ENCODE measurements around the gene UBR4.

DNA sequence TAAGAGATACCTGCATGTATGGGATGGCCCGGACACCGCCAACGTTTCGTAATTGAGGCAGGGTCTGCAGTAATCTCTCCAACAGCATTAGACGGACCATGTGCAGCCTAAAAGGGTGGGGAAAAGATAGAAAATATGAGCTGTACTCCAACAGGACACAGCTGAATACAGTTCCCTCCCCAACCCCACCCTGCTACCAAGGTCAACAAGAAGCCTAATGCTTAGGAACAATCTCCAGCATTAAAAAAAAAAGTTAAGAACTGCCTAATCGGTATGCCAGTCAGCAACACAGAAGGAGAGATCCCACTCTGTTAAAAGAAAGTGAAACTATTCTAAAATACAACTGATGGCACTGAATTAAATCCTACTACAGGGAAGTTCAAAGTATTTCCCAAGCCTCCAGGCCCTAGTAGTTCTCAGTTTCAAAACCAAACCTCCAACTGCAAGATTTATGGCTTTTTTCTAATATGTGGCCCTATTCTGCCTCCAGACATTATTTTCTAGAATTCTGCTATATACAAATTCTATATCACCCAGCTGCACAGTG, 81.0 kb downstream of the UBR4 start:
- TF ChIP-seq, protein P1, sequence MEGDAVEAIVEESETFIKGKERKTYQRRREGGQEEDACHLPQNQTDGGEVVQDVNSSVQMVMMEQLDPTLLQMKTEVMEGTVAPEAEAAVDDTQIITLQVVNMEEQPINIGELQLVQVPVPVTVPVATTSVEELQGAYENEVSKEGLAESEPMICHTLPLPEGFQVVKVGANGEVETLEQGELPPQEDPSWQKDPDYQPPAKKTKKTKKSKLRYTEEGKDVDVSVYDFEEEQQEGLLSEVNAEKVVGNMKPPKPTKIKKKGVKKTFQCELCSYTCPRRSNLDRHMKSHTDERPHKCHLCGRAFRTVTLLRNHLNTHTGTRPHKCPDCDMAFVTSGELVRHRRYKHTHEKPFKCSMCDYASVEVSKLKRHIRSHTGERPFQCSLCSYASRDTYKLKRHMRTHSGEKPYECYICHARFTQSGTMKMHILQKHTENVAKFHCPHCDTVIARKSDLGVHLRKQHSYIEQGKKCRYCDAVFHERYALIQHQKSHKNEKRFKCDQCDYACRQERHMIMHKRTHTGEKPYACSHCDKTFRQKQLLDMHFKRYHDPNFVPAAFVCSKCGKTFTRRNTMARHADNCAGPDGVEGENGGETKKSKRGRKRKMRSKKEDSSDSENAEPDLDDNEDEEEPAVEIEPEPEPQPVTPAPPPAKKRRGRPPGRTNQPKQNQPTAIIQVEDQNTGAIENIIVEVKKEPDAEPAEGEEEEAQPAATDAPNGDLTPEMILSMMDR (IDR thresholded peaks at IDR 0.05): no peak
- no peak for TF ChIP-seq EP300 (IDR thresholded peaks at IDR 0.05)

Measured in sigmoid colon (tissue), 4 donors.